Endothelial cell of umbilical vein (primary cell): ENCODE results near the gene PKD2L1.

Source experiments
- CTCF ChIP-seq, 2 donors: IDR thresholded peaks; 1 replicate in 1 of 2; 2 replicates in 1 of 2; pipeline ENCODE4 v1.5.1; 2011; ENCODE audit warnings: low read length in 2 of 2, mild to moderate bottlenecking in 2 of 2, moderate library complexity in 2 of 2, control low read depth in 1 of 2, inconsistent platforms in 1 of 2, low read depth in 1 of 2; ENCODE audit not compliant: insufficient read depth in 1 of 2; ENCODE audit errors: extremely low read depth in 1 of 2
- JUN ChIP-seq: IDR thresholded peaks from 2 replicates; pipeline ENCODE4 v1.6.1; 2011; ENCODE audit warnings: borderline replicate concordance, low read depth; ENCODE audit not compliant: insufficient read length, insufficient read depth
- POLR2A ChIP-seq: IDR thresholded peaks from 2 replicates; pipeline ENCODE4 v1.6.1; 2012; ENCODE audit warnings: low read depth, mild to moderate bottlenecking, control low read depth, low read length

- TF ChIP-seq CTCF (IDR thresholded peaks at IDR 0.05; ENCODE audit: extremely low read depth in 1 of 2, insufficient read depth in 1 of 2, low read depth in 1 of 2, low read length in 2 of 2) (no peak), JUN (no peak), POLR2A (no peak)
Observed at GRCh38 chr10:100334762-100335161, 4.7 kb upstream of the PKD2L1 start.
